Effector CD8-positive, alpha-beta T cell (primary cell): ENCODE data around the gene USP31.

ENCODE experiments used
- DNase-seq: peaks from one replicate; lab custom pipeline; 2025; lab: John Stamatoyannopoulos, UW

Gene USP31

GRCh38 chr16:23059433-23059832, 89.8 kb downstream of the USP31 start:
- DNase-seq, result no peak

- no peak for DNase-seq
Measured at GRCh38 chr16:23058576-23058975, 90.7 kb downstream of the USP31 start.

GRCh38 chr16:23057013-23057596, 92.1 kb downstream of the USP31 start:
- no peak for DNase-seq

GRCh38 chr16:23055481-23055880, 93.8 kb downstream of the USP31 start:
- no peak for DNase-seq

- DNase-seq, result no peak
Measured at GRCh38 chr16:23052908-23053580, 96.2 kb downstream of the USP31 start.

- no peak for DNase-seq
Measured at GRCh38 chr16:23052221-23052620, 97.0 kb downstream of the USP31 start.

GRCh38 chr16:23051587-23051986, 97.7 kb downstream of the USP31 start:
- DNase-seq, result no peak

- DNase-seq, result no peak
Measured at GRCh38 chr16:23048164-23048563, 101.1 kb downstream of the USP31 start.

- DNase-seq, result no peak
Measured at GRCh38 chr16:23045025-23045424, 104.2 kb downstream of the USP31 start.

GRCh38 chr16:23040246-23040645, 109.0 kb downstream of the USP31 start:
- no peak for DNase-seq

- no peak for DNase-seq
Measured at GRCh38 chr16:23039118-23039517, 110.1 kb downstream of the USP31 start.

- no peak for DNase-seq
Measured at GRCh38 chr16:23035240-23035639, 114.0 kb downstream of the USP31 start.

- DNase-seq, result no peak
Measured at GRCh38 chr16:23031508-23032098, 117.6 kb downstream of the USP31 start.

GRCh38 chr16:23029733-23030420, 119.4 kb downstream of the USP31 start:
- DNase-seq, result no peak

GRCh38 chr16:23027386-23027785, 121.9 kb downstream of the USP31 start:
- DNase-seq, result no peak

- no peak for DNase-seq
Measured at GRCh38 chr16:23026784-23027362, 122.4 kb downstream of the USP31 start.

GRCh38 chr16:23025692-23026307, 123.5 kb downstream of the USP31 start:
- DNase-seq, result no peak

- no peak for DNase-seq
Measured at GRCh38 chr16:23024044-23024443, 125.2 kb downstream of the USP31 start.

GRCh38 chr16:23020084-23020483, 129.2 kb downstream of the USP31 start:
- no peak for DNase-seq

GRCh38 chr16:23016368-23016767, 132.9 kb downstream of the USP31 start:
- no peak for DNase-seq

- no peak for DNase-seq
Measured at GRCh38 chr16:23015580-23015979, 133.7 kb downstream of the USP31 start.

GRCh38 chr16:23014592-23014991, 134.7 kb downstream of the USP31 start:
- no peak for DNase-seq
